ENCODE results near the gene ATP9B. TPM values are rescaled to one million over a fixed set of nuclear protein-coding genes. Genes with fewer than 3 reads are reported as not detected.

Gene ATP9B
- total RNA-seq, 1 experiment from 2014 or later = 17.9 TPM

GRCh38 chr18:79272916-79273315 is 203.7 kb downstream of the ATP9B start:
- ChIA-PET CTCF (no interaction called here), POLR2A (ENCODE audit: low non-redundant PET) (no interaction called here)
- no peaks in the 10 kb centered on the region for H3K27me3 ChIP-seq (replicated peaks; ENCODE audit: insufficient read depth, low read depth, low read length, poor library complexity)
- H3K36me3 ChIP-seq (ENCODE audit: insufficient read depth, low read length, poor library complexity, severe bottlenecking) = no peaks in the 10 kb centered on the region
- intact Hi-C loops (cut with micrococcal nuclease; ENCODE audit: unreplicated experiment) = no loop called here
- no peak overlapping the region for H3K27ac ChIP-seq (ENCODE audit: low read depth, low read length, poor library complexity, severe bottlenecking)
- no peaks in the 10 kb centered on the region for H3K4me1 ChIP-seq (ENCODE audit: insufficient read depth, low read length, poor library complexity, severe bottlenecking)
- TF ChIP-seq EZH2 (IDR thresholded peaks at IDR 0.05; ENCODE audit: borderline replicate concordance, low read depth, low read length, poor library complexity, severe bottlenecking) (no peak), CTCF (conservative IDR thresholded peaks at IDR 0.05; ENCODE audit: low read depth, low read length) (no peak)
- BruUV-seq (replicated peaks) = no TSS peak
- DNase-seq (ENCODE audit: low spot score) = no peak
- no peak overlapping the region for H3K4me3 ChIP-seq (ENCODE audit: low read depth, low read length, poor library complexity, severe bottlenecking)
- no peaks in the 10 kb centered on the region for H3K9me3 ChIP-seq (ENCODE audit: low read depth, low read length, poor library complexity, severe bottlenecking)

DNA sequence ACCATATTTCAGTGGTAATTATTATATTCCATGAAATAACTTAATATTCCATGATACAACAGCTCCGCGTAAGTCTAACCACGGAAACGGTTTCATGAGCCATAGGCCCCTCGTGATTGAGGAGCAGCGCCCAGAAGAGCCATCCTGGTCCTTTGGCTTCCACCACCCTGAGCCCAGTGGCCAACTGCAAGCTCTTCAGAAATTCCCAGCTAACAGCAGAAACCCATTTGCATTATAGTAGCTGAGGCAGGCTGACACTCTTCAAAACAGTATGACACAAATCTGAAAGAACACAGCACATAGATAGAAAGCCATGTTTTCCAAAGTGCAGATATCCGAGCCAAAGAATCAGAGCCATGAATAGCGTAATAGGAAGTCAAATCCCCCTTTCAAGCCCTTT is 205.6 kb downstream of the ATP9B start:
- Histone ChIP-seq H3K9me3 (ENCODE audit: low read depth, low read length, poor library complexity, severe bottlenecking) (no peaks in the 10 kb centered on the region), H3K4me3 (ENCODE audit: low read depth, low read length, poor library complexity, severe bottlenecking) (no peak overlapping the region), H3K27ac (ENCODE audit: low read depth, low read length, poor library complexity, severe bottlenecking) (no peak overlapping the region), H3K36me3 (ENCODE audit: insufficient read depth, low read length, poor library complexity, severe bottlenecking) (no peaks in the 10 kb centered on the region), H3K4me1 (ENCODE audit: insufficient read depth, low read length, poor library complexity, severe bottlenecking) (no peaks in the 10 kb centered on the region), H3K27me3 (replicated peaks; ENCODE audit: insufficient read depth, low read depth, low read length, poor library complexity) (no peaks in the 10 kb centered on the region)
- CTCF ChIA-PET = no interaction called here
- no TSS peak for BruUV-seq (replicated peaks)
- TF ChIP-seq CTCF (conservative IDR thresholded peaks at IDR 0.05; ENCODE audit: low read depth, low read length) = no peak
- TF ChIP-seq EZH2 (IDR thresholded peaks at IDR 0.05; ENCODE audit: borderline replicate concordance, low read depth, low read length, poor library complexity, severe bottlenecking) = no peak
- intact Hi-C loops (cut with micrococcal nuclease; ENCODE audit: unreplicated experiment) = no loop called here
- no peak for DNase-seq (ENCODE audit: low spot score)
- POLR2A ChIA-PET (ENCODE audit: low non-redundant PET) = no interaction called here

GRCh38 chr18:79275461-79275860 is 206.3 kb downstream of the ATP9B start:
- ChIA-PET POLR2A (ENCODE audit: low non-redundant PET) (no interaction called here), CTCF (no interaction called here)
- Histone ChIP-seq H3K36me3 (ENCODE audit: insufficient read depth, low read length, poor library complexity, severe bottlenecking) (no peaks in the 10 kb centered on the region), H3K4me3 (ENCODE audit: low read depth, low read length, poor library complexity, severe bottlenecking) (no peak overlapping the region), H3K9me3 (ENCODE audit: low read depth, low read length, poor library complexity, severe bottlenecking) (no peaks in the 10 kb centered on the region), H3K27ac (ENCODE audit: low read depth, low read length, poor library complexity, severe bottlenecking) (no peak overlapping the region), H3K4me1 (ENCODE audit: insufficient read depth, low read length, poor library complexity, severe bottlenecking) (no peaks in the 10 kb centered on the region), H3K27me3 (replicated peaks; ENCODE audit: insufficient read depth, low read depth, low read length, poor library complexity) (no peaks in the 10 kb centered on the region)
- no peak for TF ChIP-seq CTCF (conservative IDR thresholded peaks at IDR 0.05; ENCODE audit: low read depth, low read length)
- no peak for TF ChIP-seq EZH2 (IDR thresholded peaks at IDR 0.05; ENCODE audit: borderline replicate concordance, low read depth, low read length, poor library complexity, severe bottlenecking)
- no TSS peak for BruUV-seq (replicated peaks)
- intact Hi-C loops (cut with micrococcal nuclease; ENCODE audit: unreplicated experiment) = no loop called here
- no peak for DNase-seq (ENCODE audit: low spot score)

Measured in A673 (cell line).